MCF 10A (cell line): ENCODE results near the gene ADGRG4. TPM values are rescaled to one million over a fixed set of nuclear protein-coding genes. Genes with fewer than 3 reads are reported as not detected.

Source experiments
- BruUV-seq: library from RNA; stranded (reverse); fragments of 400-500 nt; replicated peaks from 2 replicates; lab custom pipeline; 2021; lab: Mats Ljungman, UMichigan
- CTCF ChIA-PET: fragments of 300-600 bp; sonication (Branson Sonifier 250); formaldehyde crosslinking; extraction: SDS; loops from one replicate; lab custom pipeline; 2021; ENCODE audit warnings: antibody characterized with exemption, inconsistent platforms; lab: Yijun Ruan, JAX
- POLR2A ChIA-PET: fragments of 300-600, 350-650 bp; sonication (Branson Sonifier 250); formaldehyde crosslinking; extraction: SDS; loops from one replicate; lab custom pipeline; 2020; ENCODE audit warnings: antibody characterized with exemption, inconsistent platforms; lab: Yijun Ruan, JAX
- DNase-seq: peaks from one replicate; pipeline ENCODE4 v3.0.0-alpha.2; 2018; ENCODE audit not compliant: unreplicated experiment
- H3K27ac Mint-ChIP-seq: one replicate; pipeline ENCODE4 v1.8.0; 2022; ENCODE audit warnings: mild to moderate bottlenecking, low read depth, mixed read lengths; ENCODE audit not compliant: unreplicated experiment
- H3K27me3 Mint-ChIP-seq: one replicate; pipeline ENCODE4 v1.8.0; 2022; ENCODE audit warnings: mixed read lengths; ENCODE audit not compliant: insufficient read depth, unreplicated experiment
- H3K36me3 Mint-ChIP-seq: one replicate; pipeline ENCODE4 v1.8.0; 2022; ENCODE audit warnings: mild to moderate bottlenecking, moderate library complexity, mixed read lengths; ENCODE audit not compliant: insufficient read depth, unreplicated experiment
- H3K4me1 Mint-ChIP-seq: one replicate; pipeline ENCODE4 v1.8.0; 2022; ENCODE audit warnings: mixed read lengths; ENCODE audit not compliant: insufficient read depth, unreplicated experiment
- H3K4me3 Mint-ChIP-seq: one replicate; pipeline ENCODE4 v1.8.0; 2022; ENCODE audit warnings: mild to moderate bottlenecking, moderate library complexity, mixed read lengths; ENCODE audit not compliant: unreplicated experiment
- H3K9me3 Mint-ChIP-seq: one replicate; pipeline ENCODE4 v1.8.0; 2022; ENCODE audit warnings: mixed read lengths; ENCODE audit not compliant: unreplicated experiment
- CTCF ChIP-seq: fragments of 200-600 bp; IDR thresholded peaks from one replicate; pipeline ENCODE4 v1.8.0; 2022; ENCODE audit warnings: antibody characterized with exemption, mild to moderate bottlenecking; ENCODE audit not compliant: unreplicated experiment
- intact Hi-C: fragments of 100-400 bp; cut with micrococcal nuclease; formaldehyde crosslinking; loops from 2 replicates; pipeline ENCODE4 v1.14.1; 2022
- total RNA-seq: library from RNA; stranded (reverse); gene quantifications from 2 replicates; pipeline ENCODE4 v1.2.3, GENCODE V29; 2022

The ADGRG4 gene
- total RNA-seq, 1 experiment from 2014 or later, result not detected

GRCh38 chrX:136318156-136318555 is 17.4 kb downstream of the ADGRG4 start:
- TF ChIP-seq CTCF, result no peak
- H3K27me3 Mint-ChIP-seq, result peaks cover 9% of the 10 kb centered on the region
- peaks cover 11% of the 10 kb centered on the region for H3K4me1 Mint-ChIP-seq
- intact Hi-C loops, result no loop called here
- POLR2A ChIA-PET, result no interaction called here
- no peaks in the 10 kb centered on the region for H3K9me3 Mint-ChIP-seq
- no peak overlapping the region for H3K4me3 Mint-ChIP-seq
- no peak for DNase-seq
- no peak overlapping the region for H3K27ac Mint-ChIP-seq
- no peaks in the 10 kb centered on the region for H3K36me3 Mint-ChIP-seq
- CTCF ChIA-PET, result no interaction called here
- no TSS peak for BruUV-seq

- Mint-ChIP-seq H3K4me1 (peaks cover 11% of the 10 kb centered on the region), H3K4me3 (no peak overlapping the region), H3K36me3 (no peaks in the 10 kb centered on the region), H3K9me3 (no peaks in the 10 kb centered on the region), H3K27me3 (peaks cover 14% of the 10 kb centered on the region), H3K27ac (no peak overlapping the region)
- intact Hi-C loops, result no loop called here
- TF ChIP-seq CTCF, result no peak
- ChIA-PET POLR2A (no interaction called here), CTCF (interaction anchor here (0.6 kb wide), 1 partner anchor 46 kb away, joined by 3 read pairs; no protein-coding TSS in a partner anchor)
- BruUV-seq, result no TSS peak
- no peak for DNase-seq
Measured at GRCh38 chrX:136318895-136319597, 18.3 kb downstream of the ADGRG4 start.

- H3K36me3 Mint-ChIP-seq, result no peaks in the 10 kb centered on the region
- no peak overlapping the region for H3K4me3 Mint-ChIP-seq
- BruUV-seq, result no TSS peak
- no peaks in the 10 kb centered on the region for H3K9me3 Mint-ChIP-seq
- peaks cover 14% of the 10 kb centered on the region for H3K27me3 Mint-ChIP-seq
- no peak for DNase-seq
- ChIA-PET POLR2A (no interaction called here), CTCF (no interaction called here)
- H3K4me1 Mint-ChIP-seq, result peaks cover 11% of the 10 kb centered on the region
- intact Hi-C loops, result no loop called here
- no peak for TF ChIP-seq CTCF
- no peak overlapping the region for H3K27ac Mint-ChIP-seq
Measured at GRCh38 chrX:136319600-136319999, 18.8 kb downstream of the ADGRG4 start.

- TF ChIP-seq CTCF, result no peak
- Mint-ChIP-seq H3K27ac (no peak overlapping the region), H3K27me3 (peaks cover 14% of the 10 kb centered on the region), H3K4me3 (no peak overlapping the region), H3K9me3 (no peaks in the 10 kb centered on the region), H3K4me1 (peaks cover 11% of the 10 kb centered on the region), H3K36me3 (no peaks in the 10 kb centered on the region)
- BruUV-seq, result no TSS peak
- POLR2A ChIA-PET, result interaction anchor here (0.8 kb wide), 1 partner anchor 22 kb away, joined by 3 read pairs; no protein-coding TSS in a partner anchor
- CTCF ChIA-PET, result no interaction called here
- DNase-seq, result no peak
- intact Hi-C loops, result no loop called here
Measured at GRCh38 chrX:136321532-136321931, 20.8 kb downstream of the ADGRG4 start.
